ENCODE measurements around the gene POLR3E. TPM values are rescaled to one million over a fixed set of nuclear protein-coding genes. Genes with fewer than 3 reads are reported as not detected.

POLR3E gene
- total RNA-seq, 1 donor from 2014 or later = 69.6 TPM

- Mint-ChIP-seq H3K4me1 (ENCODE audit: low read depth) (no peaks in the 10 kb centered on the region), H3K36me3 (ENCODE audit: insufficient read depth) (peaks cover 16% of the 10 kb centered on the region), H3K27me3 (no peaks in the 10 kb centered on the region), H3K27ac (no peak overlapping the region), H3K9me3 (ENCODE audit: low read depth) (no peaks in the 10 kb centered on the region), H3K4me3 (ENCODE audit: low read depth) (no peak overlapping the region)
- TF ChIP-seq CTCF (IDR thresholded peaks at IDR 0.05; ENCODE audit: unreplicated experiment) = no peak
- no peak for DNase-seq (ENCODE audit: low spot score, unreplicated experiment)
These were observed 7.2 kb downstream of the POLR3E start for GRCh38 chr16:22304411-22304810.

- H3K4me1 Mint-ChIP-seq (ENCODE audit: low read depth) = no peaks in the 10 kb centered on the region
- no peaks in the 10 kb centered on the region for H3K27me3 Mint-ChIP-seq
- DNase-seq (ENCODE audit: low spot score, unreplicated experiment) = no peak
- H3K36me3 Mint-ChIP-seq (ENCODE audit: insufficient read depth) = peaks cover 16% of the 10 kb centered on the region
- no peak for TF ChIP-seq CTCF (IDR thresholded peaks at IDR 0.05; ENCODE audit: unreplicated experiment)
- H3K4me3 Mint-ChIP-seq (ENCODE audit: low read depth) = no peak overlapping the region
- no peak overlapping the region for H3K27ac Mint-ChIP-seq
- H3K9me3 Mint-ChIP-seq (ENCODE audit: low read depth) = no peaks in the 10 kb centered on the region
These were observed 9.6 kb downstream of the POLR3E start for GRCh38 chr16:22306788-22307187.

- Mint-ChIP-seq H3K36me3 (ENCODE audit: insufficient read depth) (peaks cover 14% of the 10 kb centered on the region), H3K4me3 (ENCODE audit: low read depth) (no peak overlapping the region), H3K9me3 (ENCODE audit: low read depth) (no peaks in the 10 kb centered on the region), H3K27me3 (no peaks in the 10 kb centered on the region), H3K27ac (peak overlapping the region; percentile 67), H3K4me1 (ENCODE audit: low read depth) (no peaks in the 10 kb centered on the region)
- DNase-seq (ENCODE audit: low spot score, unreplicated experiment) = no peak
- no peak for TF ChIP-seq CTCF (IDR thresholded peaks at IDR 0.05; ENCODE audit: unreplicated experiment)
These were observed 10.6 kb downstream of the POLR3E start for GRCh38 chr16:22307838-22308237.

- Mint-ChIP-seq H3K9me3 (ENCODE audit: low read depth) (no peaks in the 10 kb centered on the region), H3K4me3 (ENCODE audit: low read depth) (no peak overlapping the region), H3K27me3 (no peaks in the 10 kb centered on the region), H3K27ac (no peak overlapping the region), H3K4me1 (ENCODE audit: low read depth) (no peaks in the 10 kb centered on the region), H3K36me3 (ENCODE audit: insufficient read depth) (peaks cover 15% of the 10 kb centered on the region)
- TF ChIP-seq CTCF (IDR thresholded peaks at IDR 0.05; ENCODE audit: unreplicated experiment) = no peak
- DNase-seq (ENCODE audit: low spot score, unreplicated experiment) = no peak
These were observed 11.8 kb downstream of the POLR3E start for GRCh38 chr16:22308824-22309520.

- Mint-ChIP-seq H3K27me3 (no peaks in the 10 kb centered on the region), H3K36me3 (ENCODE audit: insufficient read depth) (peaks cover 15% of the 10 kb centered on the region), H3K4me1 (ENCODE audit: low read depth) (no peaks in the 10 kb centered on the region), H3K27ac (peak overlapping the region; percentile 1), H3K9me3 (ENCODE audit: low read depth) (no peaks in the 10 kb centered on the region), H3K4me3 (ENCODE audit: low read depth) (no peak overlapping the region)
- no peak for TF ChIP-seq CTCF (IDR thresholded peaks at IDR 0.05; ENCODE audit: unreplicated experiment)
- no peak for DNase-seq (ENCODE audit: low spot score, unreplicated experiment)
These were observed 14.3 kb downstream of the POLR3E start for GRCh38 chr16:22311520-22311919.

All from progenitor cell of endocrine pancreas (in vitro differentiated cells).